ENCODE results near the gene NELFCD. TPM values are rescaled to one million over a fixed set of nuclear protein-coding genes. Genes with fewer than 3 reads are reported as not detected.

NELFCD gene
- total and polyA plus RNA-seq, 10 of the 15 experiments (the other 5 are each of a cell fraction or from before 2014, with no cell fraction given) = 8.9 to 109 (median 82.9) TPM

- no peak for TF ChIP-seq BCLAF1 (IDR thresholded peaks at IDR 0.05)
- TF ChIP-seq POLR2AphosphoS2 (IDR thresholded peaks at IDR 0.05; ENCODE audit: low read depth, low read length) = peak; percentile 76; the same call in 1 of the 2 replicates
- TF ChIP-seq STAT1 (conservative IDR thresholded peaks at IDR 0.05) = no peak
- no peak for TF ChIP-seq NFYB (IDR thresholded peaks at IDR 0.05; ENCODE audit: insufficient read depth, low read depth, low read length)
- no peak for TF ChIP-seq PAX8 (IDR thresholded peaks at IDR 0.05)
- no peak for TF ChIP-seq ZNF217 (IDR thresholded peaks at IDR 0.05)
- no peak for TF ChIP-seq SMARCA5 (IDR thresholded peaks at IDR 0.05)
- peak; percentile 72 for TF ChIP-seq NRF1 (conservative IDR thresholded peaks at IDR 0.05; ENCODE audit: low read depth, low read length)
- peak; percentile 65 to 74 for TF ChIP-seq IKZF2 (IDR thresholded peaks at IDR 0.05)
- no peak for TF ChIP-seq SP1 (IDR thresholded peaks at IDR 0.05; ENCODE audit: low read depth, low read length)
- no peak for TF ChIP-seq IRF5 (IDR thresholded peaks at IDR 0.05; ENCODE audit: borderline replicate concordance)
- TF ChIP-seq SUPT20H (IDR thresholded peaks at IDR 0.05; ENCODE audit: borderline replicate concordance, control insufficient read depth, low read depth, low read length) = no peak
- TF ChIP-seq GATAD2B (conservative IDR thresholded peaks at IDR 0.05; ENCODE audit: low read depth) = peak; percentile 56; the same call in 1 of the 2 replicates
- no peak for TF ChIP-seq CHD1 (IDR thresholded peaks at IDR 0.05; ENCODE audit: low read depth, low read length)
- no peak for TF ChIP-seq EZH2 (IDR thresholded peaks at IDR 0.05; ENCODE audit: borderline replicate concordance, control insufficient read depth, low read depth, low read length)
- TF ChIP-seq RAD51 (IDR thresholded peaks at IDR 0.05) = no peak
- no peak for TF ChIP-seq ETV6 (conservative IDR thresholded peaks at IDR 0.05 in 1 of 2, IDR thresholded peaks at IDR 0.05 in 1 of 2; ENCODE audit: borderline replicate concordance in 1 of 2, low read depth in 1 of 2)
- no peak for TF ChIP-seq RUNX3 (IDR thresholded peaks at IDR 0.05; ENCODE audit: low read length)
- TF ChIP-seq FOXM1 (IDR thresholded peaks at IDR 0.05; ENCODE audit: low read depth, low read length) = no peak
- peak; percentile 23 for TF ChIP-seq MEF2B (IDR thresholded peaks at IDR 0.05; ENCODE audit: partially characterized antibody, poor library complexity, severe bottlenecking)
- 0 out of 2 replicates have a peak, but pooled peaks have one; percentile 33 for TF ChIP-seq BACH1 (IDR thresholded peaks at IDR 0.05; ENCODE audit: borderline replicate concordance)
- TF ChIP-seq CHD2 (IDR thresholded peaks at IDR 0.05; ENCODE audit: borderline replicate concordance, low read depth, low read length) = no peak
- no peak for TF ChIP-seq EP300 (IDR thresholded peaks at IDR 0.05; ENCODE audit: borderline replicate concordance in 1 of 2, control insufficient read depth in 1 of 2, low read depth in 2 of 2, low read length in 2 of 2)
- TF ChIP-seq ATF3 (IDR thresholded peaks at IDR 0.05; ENCODE audit: borderline replicate concordance, extremely low read depth, low read depth, low read length) = no peak
- no peak for TF ChIP-seq NFIC (IDR thresholded peaks at IDR 0.05; ENCODE audit: low read depth, low read length)
- TF ChIP-seq BCL11A (IDR thresholded peaks at IDR 0.05; ENCODE audit: low read depth, low read length) = no peak
Observed at GRCh38 chr20:58980711-58981627, at the start of gene NELFCD (continued).
